H1 (cell line): ENCODE data around the gene PCSK4. TPM values are rescaled to one million over a fixed set of nuclear protein-coding genes. Genes with fewer than 3 reads are reported as not detected.
A peak's percentile ranks its signal among the peaks of the same experiment; 100 is the strongest.

Experiments used
- CTCF ChIA-PET: fragments of 300-600 bp; sonication (Branson Sonifier 250); formaldehyde crosslinking; loops from one replicate; lab custom pipeline; 2021; ENCODE audit not compliant: partially characterized antibody; lab: Charles Lee
- POLR2A ChIA-PET: fragments of 300-600 bp; sonication (Branson Sonifier 250); formaldehyde crosslinking; loops from one replicate; lab custom pipeline; 2021; ENCODE audit warnings: inconsistent platforms; ENCODE audit not compliant: partially characterized antibody; lab: Charles Lee
- DNase-seq, 2 experiments: peaks; one replicate each; pipeline versions ENCODE4 v3.0.0 to v3.0.0-alpha.2; 2010 to 2022; ENCODE audit warnings: low spot score in 2 of 2, low read depth in 1 of 2, mixed read lengths in 1 of 2
- FAIRE-seq: peaks from 2 replicates; lab custom pipeline; 2011; peaks lifted over from hg19 to GRCh38; lab: Jason Lieb, UNC
- H2AFZ ChIP-seq: 2 replicates; pipeline ENCODE4 v1.8.1; 2012; ENCODE audit warnings: low read length, inconsistent platforms
- H2AK5ac ChIP-seq: 2 replicates; pipeline ENCODE4 v1.6.1; 2013; ENCODE audit warnings: low read depth, low read length
- H2BK120ac ChIP-seq: replicated peaks from 2 replicates; pipeline ENCODE3; 2013; ENCODE audit warnings: low read depth, low read length, inconsistent platforms
- H2BK12ac ChIP-seq: 2 replicates; pipeline ENCODE4 v1.6.1; 2013; ENCODE audit warnings: low read depth, low read length
- H2BK15ac ChIP-seq: 2 replicates; pipeline ENCODE4 v1.6.1; 2013; ENCODE audit warnings: low read length
- H2BK20ac ChIP-seq: 2 replicates; pipeline ENCODE4 v1.6.1; 2013; ENCODE audit warnings: low read length
- H2BK5ac ChIP-seq: 2 replicates; pipeline ENCODE4 v1.6.1; 2013; ENCODE audit warnings: low read depth, low read length
- H3K14ac ChIP-seq: 2 replicates; pipeline ENCODE4 v1.6.1; 2013; ENCODE audit warnings: inconsistent platforms; ENCODE audit not compliant: insufficient read length
- H3K18ac ChIP-seq: 2 replicates; pipeline ENCODE4 v1.6.1; 2013; ENCODE audit warnings: low read length; ENCODE audit errors: extremely low read depth
- H3K23ac ChIP-seq: 2 replicates; pipeline ENCODE4 v1.6.1; 2013; ENCODE audit warnings: inconsistent platforms; ENCODE audit not compliant: insufficient read length
- H3K23me2 ChIP-seq: 2 replicates; pipeline ENCODE4 v1.6.1; 2013; ENCODE audit warnings: low read depth, low read length
- H3K27ac ChIP-seq: 2 replicates; pipeline ENCODE4 v1.6.1; 2011; ENCODE audit warnings: low read depth, low read length, inconsistent platforms
- H3K27me3 ChIP-seq, 4 experiments: replicated peaks in 1 of 4; 1 replicate in 1 of 4; 2 replicates in 3 of 4; pipeline versions ENCODE4 v1.6.1 to v1.8.1; 2011 to 2013; ENCODE audit warnings: low read length in 3 of 4, mild to moderate bottlenecking in 3 of 4, inconsistent platforms in 2 of 4, mixed read lengths in 2 of 4, moderate library complexity in 1 of 4; ENCODE audit not compliant: control insufficient read depth in 3 of 4, insufficient read depth in 3 of 4; ENCODE audit errors: extremely low read depth in 1 of 4
- H3K36me3 ChIP-seq, 4 experiments: 2 replicates each; pipeline versions ENCODE4 v1.6.1 to v1.8.1; 2011 to 2013; ENCODE audit warnings: mild to moderate bottlenecking in 4 of 4, low read length in 3 of 4, moderate library complexity in 2 of 4, control low read depth in 1 of 4, inconsistent platforms in 1 of 4; ENCODE audit not compliant: insufficient read depth in 4 of 4, control insufficient read depth in 2 of 4
- H3K4ac ChIP-seq: replicated peaks from 2 replicates; pipeline ENCODE3; 2013; ENCODE audit warnings: low read length, low read depth, mixed read lengths, inconsistent platforms; ENCODE audit not compliant: insufficient read length
- H3K4me1 ChIP-seq, 4 experiments: replicated peaks in 1 of 4; 1 replicate in 1 of 4; 2 replicates in 3 of 4; pipeline versions ENCODE4 v1.6.1 to v1.8.1; 2011 to 2013; ENCODE audit warnings: low read length in 3 of 4, inconsistent platforms in 2 of 4, mixed read lengths in 1 of 4; ENCODE audit not compliant: insufficient read depth in 4 of 4, control insufficient read depth in 3 of 4
- H3K4me2 ChIP-seq, 2 experiments: 2 replicates each; pipeline versions ENCODE4 v1.6.1 to v1.8.1; 2011 to 2013; ENCODE audit warnings: low read depth in 2 of 2, low read length in 2 of 2, control low read depth in 1 of 2, inconsistent platforms in 1 of 2, mild to moderate bottlenecking in 1 of 2; ENCODE audit not compliant: insufficient read depth in 1 of 2
- H3K4me3 ChIP-seq, 4 experiments: fragments of 200-600, 300-600 bp in 1 of 4; sonication (generic), shearing (Covaris generic), sonication (Bioruptor Twin) in 1 of 4; 2 replicates each; pipeline versions ENCODE4 v1.5.1 to v1.8.1; 2011 to 2016; ENCODE audit warnings: low read length in 4 of 4, low read depth in 3 of 4, control low read depth in 2 of 4, inconsistent platforms in 2 of 4, mild to moderate bottlenecking in 2 of 4, mixed read lengths in 1 of 4, moderate library complexity in 1 of 4; ENCODE audit not compliant: insufficient read depth in 2 of 4; ENCODE audit errors: extremely low read depth in 1 of 4
- H3K56ac ChIP-seq: replicated peaks from 2 replicates; pipeline ENCODE3; 2013; ENCODE audit warnings: low read depth, mild to moderate bottlenecking, mixed read lengths, low read length, inconsistent platforms; ENCODE audit not compliant: insufficient read length
- H3K79me1 ChIP-seq: 2 replicates; pipeline ENCODE4 v1.6.1; 2013; ENCODE audit warnings: low read depth, low read length, control low read depth
- H3K79me2 ChIP-seq, 2 experiments: 2 replicates each; pipeline versions ENCODE4 v1.6.1 to v1.8.1; 2012 to 2013; ENCODE audit warnings: low read length in 2 of 2, mild to moderate bottlenecking in 2 of 2, inconsistent platforms in 1 of 2; ENCODE audit not compliant: insufficient read depth in 2 of 2, control insufficient read depth in 1 of 2
- H3K9ac ChIP-seq, 4 experiments: replicated peaks in 1 of 4; 1 replicate in 1 of 4; 2 replicates in 3 of 4; pipeline versions ENCODE4 v1.6.1 to v1.8.1; 2011 to 2013; ENCODE audit warnings: low read depth in 3 of 4, low read length in 3 of 4, control low read depth in 2 of 4, mild to moderate bottlenecking in 2 of 4, moderate library complexity in 2 of 4, inconsistent platforms in 1 of 4; ENCODE audit errors: extremely low read depth in 1 of 4
- H3K9me3 ChIP-seq, 2 experiments: 2 replicates each; pipeline versions ENCODE4 v1.6.1 to v1.8.1; 2012 to 2013; ENCODE audit warnings: mild to moderate bottlenecking in 2 of 2, moderate library complexity in 2 of 2, control low read depth in 1 of 2, inconsistent platforms in 1 of 2, low read depth in 1 of 2, low read length in 1 of 2, mixed read lengths in 1 of 2; ENCODE audit not compliant: insufficient read depth in 2 of 2
- H4K20me1 ChIP-seq, 2 experiments: replicated peaks in 1 of 2; 2 replicates each; pipeline versions ENCODE3 to v1.8.1; 2011 to 2013; ENCODE audit warnings: inconsistent platforms in 2 of 2, low read length in 2 of 2, mild to moderate bottlenecking in 1 of 2; ENCODE audit not compliant: insufficient read depth in 2 of 2, control insufficient read depth in 1 of 2
- H4K5ac ChIP-seq: 2 replicates; pipeline ENCODE4 v1.6.1; 2013; ENCODE audit warnings: low read length, low read depth, mixed read lengths, inconsistent platforms; ENCODE audit not compliant: insufficient read length
- H4K8ac ChIP-seq: 2 replicates; pipeline ENCODE4 v1.8.0; 2013; ENCODE audit warnings: mild to moderate bottlenecking, moderate library complexity, low read length, inconsistent platforms; ENCODE audit not compliant: insufficient read depth; ENCODE audit errors: extremely low read depth
- H4K91ac ChIP-seq: replicated peaks from 2 replicates; pipeline ENCODE3; 2013; ENCODE audit warnings: low read length, mixed read lengths, inconsistent platforms; ENCODE audit not compliant: insufficient read length
- EZH2 ChIP-seq: fragments of 200-600 bp; sonication (generic); IDR thresholded peaks from 2 replicates; pipeline ENCODE4 v1.7.1; 2012; ENCODE audit warnings: low read depth, mild to moderate bottlenecking, moderate library complexity, low read length, inconsistent platforms; ENCODE audit not compliant: severe bottlenecking
- WGBS, 2 experiments: shearing (Covaris generic) in 1 of 2; methylation state at CpG; one replicate each; pipeline versions ENCODE4 v1.1.6 to v1.1.7; 2013 to 2015; ENCODE audit warnings: low lambda C conversion rate in 2 of 2, mixed read lengths in 2 of 2, inconsistent platforms in 1 of 2, low coverage in 1 of 2, missing lambda C conversion rate in 1 of 2; ENCODE audit not compliant: insufficient replicate concordance in 2 of 2, insufficient coverage in 1 of 2, insufficient read length in 1 of 2; ENCODE audit errors: extremely low coverage in 1 of 2, missing lambda C conversion rate in 1 of 2; 5-methylcytosine and 5-hydroxymethylcytosine counted together
- polyA plus RNA-seq, 7 experiments: library from polyadenylated mRNA; depleted of rRNA in 3 of 7; stranded (reverse) in 5 of 7; unstranded in 2 of 7; fragments of >200 nt in 5 of 7; fragments of 200-250 nt in 2 of 7; gene quantifications; 1 replicate in 5 of 7; 2 replicates in 1 of 7; 4 replicates in 1 of 7; pipeline versions ENCODE4 v1.2.1 to v1.2.3, GENCODE V29; 2011 to 2013; ENCODE audit warnings: missing spikeins in 2 of 7, mixed read lengths in 2 of 7
- total RNA-seq: library from RNA; stranded (reverse); fragmentation: NEBNext Ultra II Directional; extraction: Animal tissue kit (Norgen Biotek cat#: 25700); gene quantifications from 2 replicates; pipeline ENCODE4 v1.2.1, GENCODE V29; 2021

Gene PCSK4
- total and polyA plus RNA-seq, 2 of the 8 experiments (the other 6 are each of a cell fraction or from before 2014, with no cell fraction given): 9.8 to 10.7 TPM

DNA sequence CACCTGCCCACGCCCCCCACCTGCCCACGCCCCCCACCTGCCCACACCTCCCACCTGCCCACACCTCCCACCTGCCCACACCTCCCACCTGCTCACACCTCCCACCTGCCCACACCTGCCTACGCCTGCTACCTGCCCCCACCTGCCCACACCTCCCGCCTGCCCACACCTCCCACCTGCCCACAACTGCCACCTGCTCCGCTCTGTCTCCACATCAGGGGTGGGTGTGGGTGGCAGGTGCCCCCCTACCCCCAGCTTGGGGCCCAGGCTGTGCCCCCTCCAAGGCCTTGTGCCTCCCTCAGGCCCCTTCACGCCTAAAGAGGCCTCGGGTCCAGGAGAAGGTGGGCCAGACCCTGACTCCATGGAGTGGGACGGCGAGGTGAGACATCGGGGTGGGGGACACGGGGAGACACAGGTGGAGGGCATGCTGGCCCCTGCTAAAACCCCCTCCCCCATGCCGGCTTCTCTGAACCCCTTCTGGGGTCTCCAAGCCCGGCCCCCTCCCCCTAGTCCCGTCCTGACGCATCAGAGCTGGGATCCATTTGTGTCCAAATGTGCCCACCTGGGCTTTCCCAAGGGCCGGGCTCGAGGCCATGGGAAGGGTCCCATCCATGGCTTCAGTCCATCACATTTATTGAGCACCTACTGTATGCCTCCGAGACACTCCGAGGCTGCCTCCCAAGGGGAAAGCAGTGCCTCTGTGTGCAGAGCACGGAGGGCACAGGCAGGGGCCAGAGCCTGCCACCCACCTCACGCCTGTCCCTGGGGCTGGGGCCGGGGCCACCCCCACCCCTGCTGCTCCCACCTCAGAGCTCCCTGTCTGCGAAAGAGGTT is 38.7 kb upstream of the PCSK4 start:
- FAIRE-seq: no peak
- 92% methylated on average over 16 of the region's 23 CpGs; no CpG with 5 or more reads in 1 of the 2 experiments for WGBS, 2 experiments

More for the DNA sequence above, 38.7 kb upstream of the PCSK4 start:
- no peaks in the 10 kb centered on the region; a peak in 1 of 8 replicates for H3K36me3 ChIP-seq
- H4K5ac ChIP-seq: no peak overlapping the region
- H3K27ac ChIP-seq: no peak overlapping the region
- no peak overlapping the region for H3K14ac ChIP-seq
- peaks cover 8 to 14% of the 10 kb centered on the region in 2 experiments for H4K20me1 ChIP-seq
- no peak overlapping the region for H2BK15ac ChIP-seq
- no peak overlapping the region for H3K23ac ChIP-seq
- no peak overlapping the region for H3K4ac ChIP-seq
- no peaks in the 10 kb centered on the region for H3K79me2 ChIP-seq
- H3K23me2 ChIP-seq: peaks cover 8% of the 10 kb centered on the region; the same call in 1 of the 2 replicates
- no peak overlapping the region for H3K9ac ChIP-seq
- H3K79me1 ChIP-seq: no peaks in the 10 kb centered on the region
- no peak overlapping the region for H2AK5ac ChIP-seq
- peaks cover 0 to 3% (median 1%) of the 10 kb centered on the region in 4 experiments; a peak in 3 of 7 replicates for H3K4me1 ChIP-seq
- no peak overlapping the region for H2BK120ac ChIP-seq
- H3K56ac ChIP-seq: no peak overlapping the region
- no peak for TF ChIP-seq EZH2
- peak in 1 of 2 experiments; percentile 43 for DNase-seq
- H4K8ac ChIP-seq: no peak overlapping the region
- no peak overlapping the region for H2BK12ac ChIP-seq
- no peak overlapping the region for H3K4me2 ChIP-seq
- H3K27me3 ChIP-seq: peaks cover 15 to 20% (median 19%) of the 10 kb centered on the region in 4 experiments
- H3K18ac ChIP-seq: no peak overlapping the region
- no peak overlapping the region for H3K4me3 ChIP-seq
- ChIA-PET POLR2A (no interaction called here), CTCF (no interaction called here)
- H2BK5ac ChIP-seq: no peak overlapping the region
- H4K91ac ChIP-seq: no peak overlapping the region
- no peak overlapping the region for H2AFZ ChIP-seq
- no peak overlapping the region for H2BK20ac ChIP-seq
- no peaks in the 10 kb centered on the region for H3K9me3 ChIP-seq
